ENCODE results near the gene OTUD7B.
"Not testable (repeated sequence)": the region's sequence is repeated elsewhere in the genome, so short reads cannot be mapped to it uniquely, and the experiment has no call there.

The OTUD7B gene

DNA sequence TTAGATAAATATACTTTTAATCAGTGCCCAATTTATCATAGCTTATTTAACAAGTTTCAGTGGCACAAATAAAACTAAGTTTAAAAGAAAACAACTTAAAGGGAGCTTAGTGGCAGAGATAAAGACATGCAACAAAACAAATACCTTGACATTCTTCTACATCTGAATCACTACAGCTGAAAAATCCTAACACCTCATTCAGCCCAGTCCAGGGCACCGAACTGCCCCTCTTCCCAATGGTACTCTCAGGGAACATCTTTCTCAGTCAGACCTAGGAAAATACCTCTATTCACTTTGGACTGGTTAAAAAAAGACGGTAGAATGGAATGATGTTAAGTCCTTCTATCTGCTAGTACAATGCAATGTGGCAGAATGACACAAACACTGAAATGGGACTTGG, 8.3 kb downstream of the OTUD7B start:
- DNase-seq (ENCODE audit: low spot score): no peak

DNA sequence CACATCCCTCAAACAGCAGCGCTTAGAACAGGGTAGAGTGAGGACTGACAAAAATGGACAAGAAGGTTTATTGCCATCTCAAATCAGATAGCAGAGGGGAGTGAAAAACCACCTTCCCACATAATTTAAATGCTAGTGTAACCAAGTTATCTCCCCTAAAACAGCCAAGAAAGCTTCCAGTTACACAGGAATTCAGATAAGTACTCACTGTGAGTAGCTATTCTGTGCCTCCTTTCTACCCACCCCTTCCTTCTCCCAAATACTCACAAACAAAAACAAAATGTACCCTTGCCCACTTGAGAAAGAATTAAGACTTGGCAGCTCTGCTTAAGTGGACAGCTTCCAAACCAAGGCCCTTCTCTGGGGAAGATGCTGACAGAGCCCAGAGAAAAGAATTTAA, 9.1 kb downstream of the OTUD7B start:
- DNase-seq (ENCODE audit: low spot score): no peak

GRCh38 chr1:149997585-149998262, 12.8 kb downstream of the OTUD7B start:
- no peak for DNase-seq (ENCODE audit: low spot score)

GRCh38 chr1:149995927-149996326, 14.6 kb downstream of the OTUD7B start:
- peak; percentile 18 for DNase-seq (ENCODE audit: low spot score)

DNA sequence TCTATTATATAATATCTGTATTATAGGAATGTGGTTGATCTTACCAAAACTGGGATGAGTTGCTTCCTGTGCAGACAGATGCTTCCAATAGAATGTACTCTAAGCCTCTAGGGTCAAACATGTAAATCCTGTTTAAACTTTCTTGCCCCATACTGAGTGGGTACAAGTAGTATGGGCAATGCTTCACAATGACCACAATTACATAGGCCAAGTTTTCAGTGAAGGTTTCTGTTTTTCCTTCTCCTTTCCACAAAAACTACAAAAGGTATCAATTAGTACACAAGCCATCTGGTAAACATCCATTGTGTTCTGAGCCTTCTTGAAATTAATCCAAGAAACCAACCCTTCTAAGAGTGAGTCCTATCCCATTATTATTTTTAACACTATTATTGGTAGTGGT, 16.8 kb downstream of the OTUD7B start:
- DNase-seq (ENCODE audit: low spot score): no peak

DNA sequence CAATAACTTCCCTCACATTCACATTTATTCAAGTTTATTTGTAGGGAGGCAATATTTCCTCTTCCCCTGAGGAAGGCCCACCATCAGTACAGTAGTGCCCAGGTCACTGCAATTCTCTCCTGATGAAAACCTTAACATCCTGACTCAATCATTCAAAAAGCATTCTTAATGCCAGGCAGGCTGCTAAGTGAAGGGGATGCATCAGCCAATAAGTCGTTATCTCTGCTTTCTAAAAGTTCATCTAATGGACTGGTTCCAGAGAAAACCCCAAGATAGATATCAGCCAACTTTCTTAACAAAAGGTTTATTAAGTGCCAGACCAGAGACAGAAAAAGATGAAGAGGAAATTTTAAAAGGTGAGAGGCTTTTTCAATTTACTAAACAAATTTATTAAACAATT, 17.3 kb downstream of the OTUD7B start:
- no peak for DNase-seq (ENCODE audit: low spot score)

DNA sequence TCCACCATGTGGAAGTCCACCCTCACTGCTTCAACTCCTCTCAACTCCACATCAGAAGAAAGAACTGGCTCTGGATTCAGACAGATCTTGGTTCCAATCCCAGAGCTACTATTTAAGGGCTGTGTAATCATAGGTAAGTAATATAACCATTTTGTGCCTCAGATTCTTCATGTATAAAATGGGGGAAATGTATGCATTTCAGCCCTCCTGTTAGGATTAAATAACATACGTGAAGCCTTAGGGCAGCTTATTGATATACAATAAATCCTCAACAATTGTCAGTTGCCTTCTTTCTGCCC, 23.3 kb downstream of the OTUD7B start:
- no peak for DNase-seq (ENCODE audit: low spot score)

DNA sequence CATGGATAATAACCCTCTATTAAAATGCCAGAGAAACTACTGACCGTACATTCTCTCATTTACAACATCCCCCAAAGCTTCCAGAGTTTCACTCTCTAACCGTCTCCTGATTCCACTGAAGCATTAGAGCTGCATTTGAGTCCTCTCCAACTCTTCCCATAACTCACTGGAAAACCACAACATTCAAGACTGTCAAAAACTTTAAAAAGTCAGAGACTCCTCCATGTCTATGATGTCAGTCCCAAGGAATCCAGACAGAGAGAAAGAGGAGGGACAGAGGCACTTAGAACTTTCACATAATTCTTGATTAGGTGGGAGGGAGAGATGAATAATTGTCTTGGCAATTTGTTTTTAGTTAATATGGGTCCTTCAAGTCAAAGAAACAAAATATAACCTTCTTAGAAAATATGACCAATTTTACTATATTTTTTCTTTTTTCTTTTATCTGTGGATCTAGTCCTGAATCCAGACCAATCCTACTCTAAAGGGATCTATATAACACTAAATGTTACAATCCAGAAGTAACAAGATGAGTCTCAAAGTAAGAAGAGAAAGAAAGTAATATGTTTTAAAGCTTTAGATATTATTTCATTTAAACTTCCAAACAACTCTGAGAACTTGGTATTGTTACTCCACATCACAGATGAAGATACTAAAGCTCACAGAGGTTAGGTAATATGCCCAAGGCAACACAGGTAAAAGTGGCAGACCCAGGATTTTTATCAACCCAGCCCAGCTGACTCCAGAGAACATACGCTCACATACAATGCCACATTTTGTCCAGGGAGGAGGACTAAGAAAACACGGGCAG, 23.8 kb downstream of the OTUD7B start:
- no peak for DNase-seq (ENCODE audit: low spot score)

- no peak for DNase-seq (ENCODE audit: low spot score)
These were observed 30.5 kb downstream of the OTUD7B start for GRCh38 chr1:149979972-149980540.

- DNase-seq (ENCODE audit: low spot score): no peak
These were observed 31.1 kb downstream of the OTUD7B start for GRCh38 chr1:149979245-149979971.

DNA sequence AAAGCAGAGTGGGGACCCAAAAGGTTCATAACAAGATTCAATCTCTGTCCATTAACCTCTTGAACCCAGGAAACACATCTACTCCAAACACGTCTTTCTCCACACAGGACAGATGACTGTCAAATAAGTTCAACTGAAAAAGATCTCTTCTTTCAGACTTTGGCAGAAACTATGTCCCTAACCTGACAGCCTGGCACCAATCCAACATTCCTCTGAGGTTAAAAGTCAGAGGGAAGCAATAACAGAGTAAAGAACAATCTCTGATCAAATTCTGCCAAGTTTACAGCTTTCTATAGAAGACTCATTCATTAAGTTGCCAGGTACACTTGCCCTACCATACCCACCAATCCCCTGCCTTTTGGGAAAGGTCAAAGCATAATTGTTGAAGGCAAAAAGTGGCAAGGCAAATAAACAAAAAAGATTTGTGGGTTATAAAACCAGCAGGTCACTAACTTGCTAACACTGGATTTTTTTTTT, 31.9 kb downstream of the OTUD7B start:
- DNase-seq (ENCODE audit: low spot score): no peak

GRCh38 chr1:149977345-149977744, 33.2 kb downstream of the OTUD7B start:
- no peak for DNase-seq (ENCODE audit: low spot score)

- DNase-seq (ENCODE audit: low spot score): no peak
These were observed 38.0 kb downstream of the OTUD7B start for GRCh38 chr1:149972547-149972946.

DNA sequence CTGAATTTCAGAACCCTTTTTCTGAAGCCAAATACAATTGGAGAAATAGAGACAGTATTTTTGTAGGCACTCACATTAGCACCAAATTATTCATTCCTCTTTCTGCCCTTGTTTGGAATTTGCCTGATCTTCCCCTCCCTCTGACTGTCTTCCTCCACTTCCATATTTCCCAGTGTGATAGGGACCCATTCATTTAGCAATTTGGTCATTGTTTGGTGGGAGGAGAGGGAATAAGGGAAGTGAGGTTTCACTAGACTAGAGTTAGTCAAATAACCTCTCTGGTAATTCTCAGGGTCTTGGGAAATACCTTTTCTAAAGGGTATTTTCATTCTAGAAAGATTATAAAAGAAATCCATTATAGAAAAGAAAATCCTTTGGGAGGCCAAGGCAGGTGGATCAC, 42.9 kb downstream of the OTUD7B start:
- no peak for DNase-seq (ENCODE audit: low spot score)

DNA sequence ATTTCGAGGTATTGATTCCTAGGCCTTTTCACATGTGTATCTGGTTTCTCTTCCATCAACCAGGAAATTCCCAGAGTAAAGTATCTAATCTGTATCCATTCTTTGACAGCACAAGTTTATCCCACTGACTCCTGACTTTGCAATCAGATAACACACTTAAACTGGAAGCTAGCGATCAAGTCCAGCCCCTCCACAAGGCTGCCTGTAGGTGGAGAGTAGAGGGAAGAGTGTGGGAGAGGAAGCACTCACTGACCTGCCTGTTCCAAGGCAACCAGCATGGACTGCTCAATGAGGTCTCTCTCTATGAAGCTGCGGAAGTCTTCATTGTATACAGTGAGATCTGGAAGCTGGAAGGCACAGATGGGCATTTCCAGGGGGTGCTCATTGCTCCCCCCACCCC, 43.5 kb downstream of the OTUD7B start:
- no peak for DNase-seq (ENCODE audit: low spot score)

DNA sequence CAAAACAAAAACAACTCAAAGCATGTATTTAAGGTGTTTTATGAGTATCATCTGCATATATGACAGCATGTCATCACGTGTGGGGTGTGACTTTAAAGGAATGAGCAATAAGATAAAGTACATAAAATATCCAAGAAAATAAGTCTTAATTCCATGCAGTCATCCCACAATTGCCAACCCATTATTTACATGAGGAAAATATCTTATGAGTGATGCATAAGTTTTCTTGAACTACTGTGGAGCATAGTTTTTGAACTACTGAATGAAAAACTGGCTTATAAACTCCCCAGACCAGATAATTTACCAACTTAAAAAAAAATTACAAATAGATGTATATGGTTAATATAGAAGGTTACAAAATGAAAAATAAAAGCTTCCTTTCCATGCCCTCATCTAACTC, 44.1 kb downstream of the OTUD7B start:
- no peak for DNase-seq (ENCODE audit: low spot score)

DNA sequence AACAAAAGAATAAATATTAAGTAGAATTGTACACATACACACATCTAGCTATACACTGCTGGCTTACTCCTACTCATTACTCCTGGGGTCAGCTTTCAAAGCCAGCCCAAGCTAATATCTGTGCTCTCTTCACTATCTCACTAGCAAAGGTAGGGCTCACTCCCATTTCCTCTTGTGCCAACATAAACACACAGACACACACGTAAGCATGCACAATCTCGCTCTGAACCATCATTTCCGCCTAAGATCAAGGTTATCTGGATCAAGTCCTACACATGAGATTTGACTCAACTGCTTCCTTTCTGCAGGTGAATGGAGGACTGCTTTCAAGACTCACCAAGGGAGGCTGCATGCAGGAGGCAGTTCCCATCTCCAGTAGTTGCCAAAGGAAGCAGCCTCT, 45.1 kb downstream of the OTUD7B start:
- no peak for DNase-seq (ENCODE audit: low spot score)

DNA sequence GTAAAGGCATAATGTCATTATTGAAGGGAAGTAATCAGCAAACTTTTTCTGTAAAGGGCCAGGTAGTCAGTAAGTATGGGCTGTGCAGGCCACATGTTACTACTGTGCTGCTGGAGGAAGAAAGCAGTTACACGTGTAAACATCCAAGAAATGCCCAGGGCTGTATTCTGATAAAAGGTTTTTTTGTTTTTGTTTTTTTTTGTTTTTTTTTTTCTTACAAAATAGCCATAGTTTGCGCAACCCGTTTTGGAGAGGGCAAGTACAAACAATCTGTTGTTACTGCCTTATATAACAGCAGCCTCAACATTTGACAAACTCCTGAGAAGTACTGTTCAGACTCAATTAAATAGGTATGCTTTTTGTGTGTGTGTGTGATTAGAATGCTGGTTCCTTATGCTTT, 47.2 kb downstream of the OTUD7B start:
- no peak for DNase-seq (ENCODE audit: low spot score)

DNA sequence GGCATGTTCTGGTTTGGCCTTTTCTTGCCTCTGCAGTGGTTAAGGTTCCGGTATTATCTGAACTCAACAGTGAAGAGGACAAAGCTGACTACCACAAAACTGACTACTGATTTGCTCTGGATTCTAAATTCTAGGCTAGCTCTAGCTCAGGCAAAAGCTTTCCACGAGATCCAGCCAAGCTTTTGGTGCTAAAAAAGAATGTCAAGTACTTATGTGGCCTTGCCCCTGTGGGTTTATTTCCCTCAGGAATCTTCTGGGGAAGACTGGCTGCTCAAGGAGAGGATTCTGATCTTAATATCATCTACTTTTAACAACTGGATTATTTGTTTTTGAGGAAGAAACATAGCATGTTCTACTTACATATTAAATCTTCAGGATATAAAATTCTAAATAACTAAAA, 47.8 kb downstream of the OTUD7B start:
- no peak for DNase-seq (ENCODE audit: low spot score)

GRCh38 chr1:149962039-149962647, 48.4 kb downstream of the OTUD7B start:
- peak; percentile 72 for DNase-seq (ENCODE audit: low spot score)

DNA sequence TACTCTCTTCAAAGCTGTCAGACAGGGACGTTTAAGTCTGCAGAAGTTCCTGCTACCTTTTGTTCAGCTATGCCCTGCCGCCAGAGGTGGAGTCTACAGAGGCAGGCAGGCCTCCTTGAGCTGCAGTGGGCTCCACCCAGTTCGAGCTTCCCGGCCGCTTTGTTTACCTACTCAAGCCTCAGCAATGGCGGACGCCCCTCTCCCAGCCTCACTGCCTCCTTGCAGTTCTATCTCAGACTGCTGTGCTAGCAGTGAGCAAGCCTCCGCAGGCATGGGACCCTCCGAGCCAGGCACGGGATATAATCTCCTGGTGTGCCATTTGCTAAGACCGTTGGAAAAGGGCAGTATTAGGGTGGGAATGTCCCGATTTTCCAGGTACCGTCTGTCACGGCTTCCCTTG, 53.0 kb downstream of the OTUD7B start:
- DNase-seq (ENCODE audit: low spot score): not testable (repeated sequence)

DNA sequence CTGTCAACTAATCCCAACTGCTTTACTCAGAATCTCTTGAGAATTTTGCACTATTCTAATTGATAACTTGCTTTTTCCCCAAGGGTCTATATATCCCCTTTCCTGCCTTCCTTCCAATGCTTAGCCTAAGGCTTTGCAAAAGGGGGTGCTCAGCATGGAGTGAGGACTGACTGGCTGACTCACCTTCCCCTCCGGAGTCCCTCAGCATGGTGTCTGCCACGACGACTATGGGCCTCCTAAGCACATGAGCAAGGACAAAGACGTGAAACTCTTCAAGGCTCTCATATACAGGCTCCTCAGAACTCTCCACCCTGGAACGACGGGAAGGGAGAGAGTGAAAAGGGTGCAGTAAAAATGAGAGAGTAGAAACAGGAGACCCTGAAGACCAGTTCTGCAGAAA, 60.6 kb downstream of the OTUD7B start:
- no peak for DNase-seq (ENCODE audit: low spot score)

All from kidney capillary endothelial cell (primary cell).